Keratinocyte (primary cell): ENCODE results near the gene SULT1A3. TPM values are rescaled to one million over a fixed set of nuclear protein-coding genes. Genes with fewer than 3 reads are reported as not detected.
A peak's percentile ranks its signal among the peaks of the same experiment; 100 is the strongest.
"Not testable (repeated sequence)": the region's sequence is repeated elsewhere in the genome, so short reads cannot be mapped to it uniquely, and the experiment has no call there.

Source experiments
- DNase-seq: peaks from one replicate; pipeline ENCODE4 v3.0.0-alpha.2; 2011; ENCODE audit warnings: low read depth, missing footprints, low spot score
- FAIRE-seq: peaks from 2 replicates; lab custom pipeline; 2011; peaks lifted over from hg19 to GRCh38; lab: Jason Lieb, UNC
- H2AFZ ChIP-seq: 2 replicates; pipeline ENCODE4 v1.6.0; 2012; ENCODE audit warnings: low read length, control low read depth, inconsistent platforms; ENCODE audit not compliant: control insufficient read depth
- H3K27ac ChIP-seq: 2 replicates; pipeline ENCODE4 v1.5.1; 2011; ENCODE audit warnings: low read length; ENCODE audit not compliant: control insufficient read depth, insufficient read depth
- H3K27me3 ChIP-seq: 3 replicates; pipeline ENCODE4 v1.6.0; 2011; ENCODE audit warnings: low read length; ENCODE audit not compliant: control insufficient read depth, insufficient read depth; ENCODE audit errors: extremely low read depth
- H3K36me3 ChIP-seq, 2 experiments: 2 replicates in 1 of 2; 3 replicates in 1 of 2; pipeline ENCODE4 v1.5.1; 2011; ENCODE audit warnings: low read length in 2 of 2, mild to moderate bottlenecking in 1 of 2; ENCODE audit not compliant: control insufficient read depth in 2 of 2, insufficient read depth in 2 of 2; ENCODE audit errors: extremely low read depth in 1 of 2
- H3K4me1 ChIP-seq: 3 replicates; pipeline ENCODE4 v1.5.1; 2011; ENCODE audit warnings: low read length; ENCODE audit not compliant: control insufficient read depth, insufficient read depth; ENCODE audit errors: extremely low read depth
- H3K4me2 ChIP-seq: 3 replicates; pipeline ENCODE4 v1.6.0; 2011; ENCODE audit warnings: low read depth, low read length; ENCODE audit not compliant: control insufficient read depth, insufficient read depth; ENCODE audit errors: extremely low read depth
- H3K4me3 ChIP-seq, 3 experiments: fragments of 200-600 bp in 1 of 3; sonication (generic) in 1 of 3; 2 replicates in 2 of 3; 3 replicates in 1 of 3; pipeline ENCODE4 v1.5.1; 2011 to 2016; ENCODE audit warnings: low read length in 3 of 3, mild to moderate bottlenecking in 3 of 3, control low read depth in 2 of 3, inconsistent platforms in 1 of 3, low read depth in 1 of 3, mixed read lengths in 1 of 3, mixed run types in 1 of 3, moderate library complexity in 1 of 3; ENCODE audit not compliant: control insufficient read depth in 2 of 3, insufficient read depth in 2 of 3; ENCODE audit errors: extremely low read depth in 1 of 3
- H3K79me2 ChIP-seq: 2 replicates; pipeline ENCODE4 v1.6.0; 2012; ENCODE audit warnings: low read length; ENCODE audit not compliant: control insufficient read depth, insufficient read depth
- H3K9ac ChIP-seq: 3 replicates; pipeline ENCODE4 v1.6.0; 2011; ENCODE audit warnings: low read length; ENCODE audit not compliant: control insufficient read depth, insufficient read depth; ENCODE audit errors: extremely low read depth
- H3K9me1 ChIP-seq: 3 replicates; pipeline ENCODE4 v1.6.0; 2011; ENCODE audit warnings: low read length; ENCODE audit not compliant: control insufficient read depth, insufficient read depth; ENCODE audit errors: extremely low read depth
- H3K9me3 ChIP-seq: 2 replicates; pipeline ENCODE4 v1.5.1; 2012; ENCODE audit warnings: low read depth, low read length; ENCODE audit not compliant: control insufficient read depth
- H4K20me1 ChIP-seq: 3 replicates; pipeline ENCODE4 v1.6.0; 2011; ENCODE audit warnings: low read length; ENCODE audit not compliant: control insufficient read depth, insufficient read depth; ENCODE audit errors: extremely low read depth
- dilution Hi-C: fragments of 300-500 bp; cut with MboI; formaldehyde crosslinking; loops from one replicate; pipeline ENCODE4 v1.7.0; 2020; ENCODE audit warnings: low sequenced_read_pairs; ENCODE audit not compliant: extremely low pct_ligation_motif_present
- polyA plus RNA-seq, 5 experiments: library from polyadenylated mRNA; depleted of rRNA in 3 of 5; stranded (reverse) in 3 of 5; stranded (forward) in 1 of 5; unstranded in 1 of 5; fragments of >200 nt; gene quantifications; 1 replicate in 1 of 5; 2 replicates in 3 of 5; 3 replicates in 1 of 5; pipeline versions ENCODE4 v1.2.1 to v1.2.3, GENCODE V29; 2011 to 2012; ENCODE audit warnings: missing spikeins in 2 of 5, low read depth in 1 of 5, low replicate concordance in 1 of 5

Gene SULT1A3
- polyA plus RNA-seq, 1 donor (not counting 4 experiments of a cell fraction or from before 2014, with no cell fraction given), result 8.0 TPM

DNA sequence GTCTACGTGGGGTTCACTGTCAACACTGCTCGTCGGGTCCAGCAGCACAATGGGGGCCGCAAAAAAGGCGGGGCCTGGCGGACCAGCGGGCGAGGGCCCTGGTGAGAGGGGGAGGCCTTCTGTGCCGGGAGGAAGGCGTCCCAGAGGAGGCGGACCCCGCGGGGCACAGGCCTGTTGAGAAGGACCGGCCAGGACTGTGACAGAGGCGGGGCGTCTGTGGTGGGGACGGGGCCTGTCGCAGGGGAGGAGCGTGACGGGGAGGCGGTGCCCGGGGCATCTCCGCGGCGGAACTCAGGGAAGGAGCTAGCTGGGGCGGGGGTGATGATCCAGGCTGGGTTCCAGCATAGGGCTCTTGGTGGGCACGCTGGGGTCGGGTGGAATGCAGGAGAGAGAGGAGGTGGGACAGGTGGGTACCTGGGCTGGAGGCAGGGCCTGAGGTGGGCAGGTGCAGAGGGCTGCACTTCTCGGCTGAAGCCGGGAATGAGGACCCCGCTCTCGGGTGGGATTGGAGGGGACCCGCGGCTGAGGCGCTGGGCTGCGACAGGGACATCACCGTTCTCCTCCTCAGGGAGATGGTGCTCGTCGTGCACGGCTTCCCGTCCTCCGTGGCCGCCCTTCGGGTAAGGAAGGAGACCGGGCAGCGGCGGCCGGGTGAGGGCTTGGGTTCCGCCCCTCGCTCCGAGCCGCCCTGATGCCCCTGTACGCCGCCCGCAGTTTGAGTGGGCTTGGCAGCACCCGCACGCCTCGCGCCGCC lies 4.7 kb upstream of the SULT1A3 start:
- H3K36me3 ChIP-seq, H2AFZ ChIP-seq, H3K4me1 ChIP-seq, dilution Hi-C loops, H3K9me1 ChIP-seq, H4K20me1 ChIP-seq, H3K9me3 ChIP-seq, H3K79me2 ChIP-seq, H3K9ac ChIP-seq, DNase-seq, FAIRE-seq, H3K27me3 ChIP-seq, H3K27ac ChIP-seq: not testable (repeated sequence)
- H3K4me2 ChIP-seq, result peak overlapping the region; percentile 56
- peak overlapping the region in 1 of 3 experiments; percentile 39 for H3K4me3 ChIP-seq

DNA sequence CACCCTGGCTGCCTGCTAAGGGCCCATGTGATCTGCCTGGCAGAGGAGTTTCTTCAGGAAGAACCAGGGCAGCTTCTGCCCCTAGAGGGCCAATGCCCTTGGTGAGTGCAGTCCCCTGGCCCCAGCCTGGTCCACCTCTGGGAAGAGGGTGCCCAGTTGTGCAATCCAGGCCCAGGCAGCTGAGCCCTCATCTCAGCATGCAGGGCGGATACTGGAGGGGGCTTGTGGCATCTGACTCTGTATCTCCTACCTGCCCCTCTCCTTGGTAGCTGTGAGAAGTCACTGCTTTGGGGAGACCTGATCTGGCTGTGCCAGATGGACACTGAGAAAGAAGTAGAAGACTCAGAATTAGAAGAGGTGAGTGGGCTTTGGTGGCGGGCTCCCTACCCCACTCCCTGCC lies 2.1 kb upstream of the SULT1A3 start:
- dilution Hi-C loops, H3K9ac ChIP-seq, H4K20me1 ChIP-seq, H3K4me1 ChIP-seq, H3K4me2 ChIP-seq, H3K4me3 ChIP-seq, H3K9me3 ChIP-seq, H3K27ac ChIP-seq, H3K27me3 ChIP-seq, H3K79me2 ChIP-seq, FAIRE-seq, H2AFZ ChIP-seq, DNase-seq, H3K36me3 ChIP-seq, H3K9me1 ChIP-seq: not testable (repeated sequence)

DNA sequence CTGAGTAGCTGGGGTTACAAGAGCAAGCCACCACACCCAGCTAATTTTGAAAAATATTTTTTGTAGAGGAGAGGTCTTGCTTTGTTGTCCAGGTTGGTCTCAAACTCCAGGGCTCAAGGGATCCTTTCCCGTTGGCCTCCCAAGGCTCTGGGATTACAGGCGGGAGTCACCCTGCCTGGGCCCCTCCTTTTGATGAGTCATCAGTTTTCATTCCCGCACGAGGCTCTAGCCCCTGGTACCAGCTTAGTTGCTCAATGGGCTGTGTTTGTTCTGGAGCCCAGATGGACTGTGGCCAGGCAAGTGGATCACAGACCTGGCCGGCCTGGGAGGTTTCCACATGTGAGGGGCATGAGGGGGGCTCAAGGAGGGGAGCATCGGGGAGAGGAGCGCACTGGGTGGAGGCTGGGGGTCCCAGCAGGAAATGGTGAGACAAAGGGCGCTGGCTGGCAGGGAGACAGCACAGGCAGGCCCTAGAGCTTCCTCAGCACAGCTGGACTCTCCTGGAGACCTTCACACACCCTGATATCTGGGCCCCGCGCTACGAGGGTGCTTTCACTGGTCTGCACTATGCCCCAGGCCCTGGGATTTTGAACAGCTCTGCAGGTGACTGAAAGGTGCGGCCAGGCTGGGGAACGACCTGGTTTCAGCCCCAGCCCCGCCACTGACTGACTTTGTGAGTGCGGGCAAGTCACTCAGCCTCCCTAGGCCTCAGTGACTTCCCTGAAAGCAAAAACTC lies 721 bp downstream of the SULT1A3 start:
- H3K36me3 ChIP-seq, H3K79me2 ChIP-seq, H3K9me3 ChIP-seq, H3K4me1 ChIP-seq, H3K4me2 ChIP-seq, dilution Hi-C loops, H3K9ac ChIP-seq, H3K27ac ChIP-seq, H3K27me3 ChIP-seq, H2AFZ ChIP-seq, DNase-seq, H4K20me1 ChIP-seq, H3K9me1 ChIP-seq, H3K4me3 ChIP-seq: not testable (repeated sequence)
- FAIRE-seq, result peak; percentile 81

DNA sequence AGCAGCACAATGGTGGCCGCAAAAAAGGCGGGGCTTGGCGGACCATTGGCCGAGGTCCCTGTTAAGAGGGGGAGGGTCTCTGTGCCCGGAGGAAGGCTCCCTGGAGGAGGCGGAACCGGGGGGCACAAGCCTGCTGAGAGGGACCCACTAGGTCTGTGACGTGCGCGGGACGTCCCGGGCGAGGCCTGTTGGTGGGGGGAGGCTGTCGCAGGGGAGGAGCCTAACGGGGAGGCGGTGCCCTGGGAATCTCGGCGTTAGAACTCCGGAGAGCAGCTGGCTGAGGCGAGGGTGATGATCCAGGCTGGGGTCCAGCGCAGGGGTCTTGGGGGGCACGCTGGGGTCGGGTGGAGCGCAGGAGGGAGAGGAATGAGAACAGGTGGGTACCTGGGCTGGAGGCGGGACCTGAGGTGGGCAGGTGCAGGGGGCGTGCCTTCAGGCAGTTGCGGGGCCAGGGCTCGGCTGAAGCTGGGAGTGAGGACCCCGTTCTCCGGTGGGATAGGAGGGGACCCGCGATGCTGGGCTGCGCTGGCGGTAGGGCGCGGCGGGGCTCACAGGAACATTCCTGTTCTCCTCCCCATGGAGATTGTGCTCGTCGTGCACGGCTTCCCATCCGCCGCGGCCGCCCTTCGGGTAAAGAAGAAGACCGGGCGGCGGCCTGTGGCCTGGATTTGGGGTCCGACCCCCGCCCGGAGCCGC lies 6.6 kb downstream of the SULT1A3 start:
- H3K9ac ChIP-seq, FAIRE-seq: not testable (repeated sequence)

More for the DNA sequence above, 6.6 kb downstream of the SULT1A3 start:
- H3K36me3 ChIP-seq, H3K27me3 ChIP-seq, H2AFZ ChIP-seq, dilution Hi-C loops, DNase-seq, H3K9me1 ChIP-seq, H3K9me3 ChIP-seq, H3K79me2 ChIP-seq, H4K20me1 ChIP-seq, H3K4me1 ChIP-seq, H3K27ac ChIP-seq: not testable (repeated sequence)
- H3K4me2 ChIP-seq, result peak overlapping the region; percentile 20
- H3K4me3 ChIP-seq, result peak overlapping the region in 1 of 3 experiments; percentile 24
